ENCODE measurements around the gene MUTYH. TPM values are rescaled to one million over a fixed set of nuclear protein-coding genes. Genes with fewer than 3 reads are reported as not detected.

MUTYH gene
- total RNA-seq, 1 experiment from 2014 or later: 65.7 TPM

DNA sequence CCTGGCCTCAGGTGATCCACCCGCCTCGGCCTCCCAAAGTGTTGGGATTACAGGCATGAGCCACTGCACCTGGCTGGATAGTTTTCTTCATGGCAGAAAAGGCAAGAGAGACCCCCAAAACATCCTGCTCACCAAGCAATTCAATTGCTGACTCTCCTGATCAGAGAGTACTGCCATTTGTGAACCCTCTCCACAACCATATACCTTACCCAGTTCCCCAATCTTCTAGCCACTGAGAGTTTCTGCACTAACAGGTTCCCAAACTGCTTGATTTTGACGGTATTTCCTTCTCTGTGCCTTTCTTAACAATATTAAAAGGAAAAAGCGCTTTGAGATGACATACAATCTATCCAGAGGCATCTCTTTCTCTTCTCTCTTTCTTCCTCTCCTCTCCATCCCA, 39.9 kb upstream of the MUTYH start (continued):
- no peak for TF ChIP-seq CDX4 (CRISPR knock-in tag; IDR thresholded peaks at IDR 0.05; ENCODE audit: borderline replicate concordance)

DNA sequence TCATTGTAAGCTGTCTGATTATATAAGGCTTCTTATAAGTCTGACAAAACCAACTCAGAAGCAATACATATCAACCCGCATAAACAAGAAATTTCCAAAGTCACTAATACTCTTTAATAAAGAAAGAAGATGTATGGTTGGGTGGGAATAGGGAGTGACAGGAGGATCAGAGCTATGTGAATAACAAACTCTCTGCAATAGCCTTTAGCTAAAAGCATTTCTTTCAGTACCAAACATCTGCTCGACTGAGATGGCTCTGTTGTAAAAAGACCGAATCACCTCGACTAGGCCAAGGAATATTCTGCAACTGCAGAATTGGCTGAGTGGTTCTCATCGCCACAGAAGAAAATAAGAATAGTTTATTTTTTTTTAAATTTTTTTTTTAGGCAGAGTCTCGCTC, 39.3 kb upstream of the MUTYH start:
- ChIA-PET POLR2A (no interaction called here), CTCF (interaction anchor here (0.8 to 1.2 kb wide), 2 partner anchors 19 to 113 kb away, joined by 3 read pairs; no protein-coding TSS in a partner anchor)
- Mint-ChIP-seq H3K27ac (no peak overlapping the region), H3K9me3 (0 out of 2 replicates have a peak, but pooled peaks cover 3% of the 10 kb centered on the region), H3K27me3 (ENCODE audit: low read depth) (no peaks in the 10 kb centered on the region), H3K36me3 (no peaks in the 10 kb centered on the region), H3K4me3 (no peak overlapping the region), H3K4me1 (no peaks in the 10 kb centered on the region)
- ATAC-seq (no peak), DNase-seq (ENCODE audit: low spot score) (no peak)
- TF ChIP-seq IRF1 (CRISPR knock-in tag; IDR thresholded peaks at IDR 0.05) (no peak), SOX15 (CRISPR knock-in tag; IDR thresholded peaks at IDR 0.05) (no peak), CTCF (IDR thresholded peaks at IDR 0.05) (no peak), PREB (CRISPR knock-in tag; IDR thresholded peaks at IDR 0.05; ENCODE audit: borderline replicate concordance) (no peak), TEAD1 (CRISPR knock-in tag; IDR thresholded peaks at IDR 0.05) (no peak), ZNF219 (CRISPR knock-in tag; IDR thresholded peaks at IDR 0.05; ENCODE audit: borderline replicate concordance) (no peak), ZNF425 (CRISPR knock-in tag; conservative IDR thresholded peaks at IDR 0.05) (no peak), TP53 (CRISPR knock-in tag; IDR thresholded peaks at IDR 0.05) (no peak), ZNF232 (CRISPR knock-in tag; IDR thresholded peaks at IDR 0.05) (no peak)

GRCh38 chr1:45378184-45378583, 37.9 kb upstream of the MUTYH start:
- no peaks in the 10 kb centered on the region for H3K36me3 Mint-ChIP-seq
- no peak for ATAC-seq

More at GRCh38 chr1:45378184-45378583, 37.9 kb upstream of the MUTYH start:
- H3K27ac Mint-ChIP-seq: no peak overlapping the region
- H3K4me3 Mint-ChIP-seq: no peak overlapping the region
- no peak for TF ChIP-seq CTCF (IDR thresholded peaks at IDR 0.05)
- H3K27me3 Mint-ChIP-seq (ENCODE audit: low read depth): no peaks in the 10 kb centered on the region
- H3K4me1 Mint-ChIP-seq: no peaks in the 10 kb centered on the region
- CTCF ChIA-PET: no interaction called here
- POLR2A ChIA-PET: no interaction called here
- DNase-seq (ENCODE audit: low spot score): no peak
- H3K9me3 Mint-ChIP-seq: 0 out of 2 replicates have a peak, but pooled peaks cover 3% of the 10 kb centered on the region

Measured in WTC11 (cell line).